ENCODE data around the gene RGS9.

Gene RGS9

DNA sequence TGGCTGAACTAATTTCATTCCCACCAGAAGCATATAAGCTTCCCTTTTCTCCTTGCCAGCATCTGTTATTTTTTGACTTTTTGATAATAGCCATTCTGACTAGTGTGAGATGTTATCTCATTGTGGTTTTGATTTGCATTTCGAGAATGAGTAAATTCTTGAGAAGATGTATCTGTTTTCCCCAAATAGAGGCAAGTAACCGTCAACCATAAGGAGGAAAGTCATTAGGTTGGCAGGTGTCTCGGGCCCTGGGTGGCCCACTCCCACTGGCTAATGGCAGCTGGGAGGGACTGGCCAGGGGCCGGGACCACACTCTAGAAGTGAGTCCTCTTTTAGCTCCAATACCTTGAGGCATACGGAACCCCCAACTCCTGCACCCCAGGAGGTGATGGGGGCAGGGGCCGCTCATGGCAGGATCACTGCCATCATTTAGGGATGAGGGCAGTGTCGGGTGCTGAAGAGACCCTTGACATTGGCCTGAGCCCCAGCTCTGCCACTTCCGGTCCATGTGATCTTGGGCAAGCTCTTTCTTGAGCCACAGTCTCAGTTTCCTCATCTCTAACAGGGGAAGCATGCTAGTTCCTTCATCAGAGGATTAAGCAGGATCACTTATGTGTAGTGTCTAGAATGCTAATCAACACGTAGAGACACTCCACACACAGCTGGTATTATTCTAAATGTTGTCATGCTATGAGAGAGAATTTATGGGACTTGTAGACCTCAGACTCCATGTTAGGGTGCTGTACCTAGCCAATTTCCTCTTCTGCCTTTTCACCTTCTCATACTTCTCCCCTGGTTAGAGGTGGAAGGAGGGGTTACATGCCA is 44.3 kb downstream of the RGS9 start:
- peak in 2 of 3 donors; percentile 32 to 41 for DNase-seq (ENCODE audit: low read depth in 2 of 3, low spot score in 1 of 3)

DNA sequence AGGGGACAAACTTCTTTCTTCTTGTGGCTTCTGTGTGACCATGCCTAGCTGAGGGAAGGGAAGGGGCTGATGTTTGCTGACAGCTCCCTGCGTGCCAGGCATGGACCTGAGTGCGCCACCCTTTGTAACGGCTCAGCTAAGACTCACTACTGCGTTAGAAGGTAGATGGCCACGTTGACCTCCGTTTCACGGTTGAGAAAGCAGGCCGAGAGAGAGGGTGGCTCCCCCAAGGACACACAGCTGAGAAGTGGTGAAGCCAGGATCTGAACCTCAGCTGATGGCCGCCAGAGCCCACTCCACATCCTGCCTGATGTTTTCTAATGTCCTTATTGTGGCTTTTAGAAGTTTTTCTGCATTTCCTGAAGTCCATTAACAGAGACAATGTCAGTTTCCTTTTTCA is 45.1 kb downstream of the RGS9 start:
- DNase-seq (ENCODE audit: low read depth in 2 of 3, low spot score in 1 of 3), result no peak

DNA sequence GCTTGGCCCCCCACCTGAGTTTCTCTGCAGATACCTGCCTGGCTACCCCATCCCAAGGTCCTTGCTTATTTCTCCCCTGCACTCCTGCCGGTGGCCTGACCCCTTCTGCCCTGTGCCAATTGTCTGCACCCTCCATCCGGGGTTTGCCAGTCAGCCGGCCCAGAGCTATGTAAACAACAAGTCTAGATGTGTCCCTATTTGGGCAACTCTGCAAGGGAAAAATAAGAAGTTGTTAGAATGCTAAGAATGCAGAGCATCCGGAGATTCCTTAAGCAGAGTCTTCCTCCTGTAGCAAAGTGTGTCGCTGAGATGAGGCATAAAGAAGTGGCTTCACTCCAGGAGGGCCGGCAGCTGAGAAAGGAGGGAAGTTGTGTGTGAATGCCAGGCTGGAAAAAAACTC is 46.6 kb downstream of the RGS9 start:
- DNase-seq (ENCODE audit: low read depth in 2 of 3, low spot score in 1 of 3), result no peak

DNA sequence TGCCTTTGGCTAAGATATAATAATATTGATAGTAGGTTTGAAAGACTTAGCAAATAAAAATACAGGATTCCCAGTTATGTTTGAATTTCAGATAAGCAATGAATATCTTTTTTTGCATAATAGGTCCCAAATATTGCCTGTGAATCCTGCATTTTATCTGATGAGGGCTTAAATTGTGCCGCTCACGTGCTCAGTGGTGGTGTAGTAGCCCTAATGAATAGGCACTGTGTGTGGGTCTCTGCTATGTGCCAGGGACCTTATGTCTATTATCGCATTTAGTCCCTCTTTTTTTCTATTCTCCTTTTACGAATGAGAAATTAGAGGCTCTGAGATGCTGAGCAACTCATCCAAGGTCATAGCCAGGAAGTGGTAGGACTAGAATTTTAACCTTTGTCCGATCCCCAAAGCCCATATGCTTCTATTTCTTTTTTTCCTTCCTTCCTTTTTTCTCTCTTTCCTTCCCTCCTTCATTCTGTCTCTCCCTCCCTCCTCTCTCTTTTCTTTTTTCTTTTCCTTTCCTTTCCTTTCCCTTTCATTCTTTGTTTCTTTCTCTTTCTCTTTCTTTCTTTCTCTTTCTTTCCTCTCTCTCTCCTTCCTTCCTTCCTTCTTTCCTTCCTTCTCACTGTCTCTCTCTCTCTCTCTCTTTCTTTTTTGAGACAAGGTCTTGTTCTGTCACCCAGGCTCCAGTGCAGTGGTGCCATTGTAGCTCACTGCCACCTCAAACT is 47.2 kb downstream of the RGS9 start:
- no peak for DNase-seq (ENCODE audit: low read depth in 2 of 3, low spot score in 1 of 3)

DNA sequence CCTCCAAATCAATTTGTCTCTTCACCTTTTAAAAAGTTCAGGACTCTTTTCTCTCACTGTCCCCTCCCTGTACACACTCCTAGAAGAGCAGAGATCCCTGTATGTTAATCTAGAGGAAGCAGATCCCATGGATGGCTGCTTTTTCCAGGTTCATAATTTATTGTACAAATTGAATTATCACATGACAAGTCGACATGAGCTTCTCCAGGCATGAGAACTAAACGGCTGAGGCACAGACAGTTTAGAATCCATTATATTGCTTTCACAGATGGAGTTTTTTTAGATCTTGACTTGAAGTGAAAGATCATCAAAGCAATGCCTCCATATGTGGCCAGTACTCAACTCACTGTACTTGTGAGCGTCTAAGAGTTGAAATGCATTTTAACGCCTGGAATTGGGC is 47.9 kb downstream of the RGS9 start:
- DNase-seq (ENCODE audit: low read depth in 2 of 3, low spot score in 1 of 3), result no peak

DNA sequence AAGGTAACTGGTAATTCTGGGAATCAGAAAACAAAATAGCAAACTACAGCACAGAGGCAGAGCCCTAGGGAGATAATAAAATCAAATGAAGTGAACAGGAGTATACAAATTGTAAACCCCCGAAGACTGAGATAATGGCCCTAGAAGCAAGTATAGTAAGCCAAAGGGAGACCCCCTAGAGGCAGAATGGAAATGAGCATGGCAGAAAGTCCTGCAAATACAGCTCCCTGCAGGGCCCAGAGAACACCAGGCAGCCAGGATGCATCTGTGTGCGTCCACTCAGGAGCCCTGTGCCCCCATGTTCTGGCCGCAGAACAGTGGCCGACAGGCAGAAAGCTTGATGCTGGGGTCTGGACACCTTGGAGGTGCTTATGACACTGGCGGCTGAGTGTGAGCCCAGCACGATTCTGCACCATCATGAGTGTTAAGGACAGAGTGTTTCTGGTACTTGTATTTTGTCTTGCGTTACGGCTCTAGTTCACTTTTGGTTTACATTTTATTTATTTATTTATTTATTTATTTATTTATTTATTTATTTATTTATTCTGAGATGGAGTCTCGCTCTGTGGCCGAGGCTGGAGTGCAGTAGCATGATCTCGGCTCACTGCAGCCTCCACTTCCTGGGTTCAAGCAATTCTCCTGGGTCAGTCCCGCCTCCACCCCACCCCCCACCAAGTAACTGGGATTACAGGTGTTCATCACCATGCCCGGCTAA is 48.7 kb downstream of the RGS9 start:
- DNase-seq (ENCODE audit: low read depth in 2 of 3, low spot score in 1 of 3), result no peak

DNA sequence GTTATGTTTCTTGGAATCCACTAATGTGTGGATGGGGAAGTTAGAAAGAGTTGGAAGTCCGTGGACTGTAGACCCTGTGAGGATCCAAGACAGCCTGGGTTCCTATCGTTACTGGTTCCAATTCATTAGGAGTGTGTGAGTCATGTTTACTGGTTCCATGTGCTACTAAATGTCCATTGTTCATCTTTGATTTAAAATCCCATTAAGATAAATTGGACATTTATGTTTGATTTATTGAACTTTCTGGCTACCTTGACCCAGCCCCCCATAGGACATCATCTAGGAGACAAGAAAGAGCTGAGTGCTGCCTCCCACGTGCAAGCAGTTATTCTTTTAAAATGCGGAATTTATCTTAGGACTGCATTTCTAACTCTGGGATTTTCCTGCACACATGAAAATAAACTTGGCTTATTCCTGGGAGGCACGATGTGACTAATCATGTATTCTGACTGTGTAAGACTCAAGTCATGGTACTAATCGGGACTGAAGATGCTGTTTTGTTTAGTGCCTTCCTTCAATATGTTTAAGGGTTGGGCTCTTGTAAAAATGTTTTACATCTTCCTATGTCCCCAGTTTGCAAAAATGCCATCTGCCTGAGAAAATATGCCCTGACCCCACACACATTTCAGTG is 53.4 kb downstream of the RGS9 start:
- DNase-seq (ENCODE audit: low read depth in 2 of 3, low spot score in 1 of 3), result no peak

DNA sequence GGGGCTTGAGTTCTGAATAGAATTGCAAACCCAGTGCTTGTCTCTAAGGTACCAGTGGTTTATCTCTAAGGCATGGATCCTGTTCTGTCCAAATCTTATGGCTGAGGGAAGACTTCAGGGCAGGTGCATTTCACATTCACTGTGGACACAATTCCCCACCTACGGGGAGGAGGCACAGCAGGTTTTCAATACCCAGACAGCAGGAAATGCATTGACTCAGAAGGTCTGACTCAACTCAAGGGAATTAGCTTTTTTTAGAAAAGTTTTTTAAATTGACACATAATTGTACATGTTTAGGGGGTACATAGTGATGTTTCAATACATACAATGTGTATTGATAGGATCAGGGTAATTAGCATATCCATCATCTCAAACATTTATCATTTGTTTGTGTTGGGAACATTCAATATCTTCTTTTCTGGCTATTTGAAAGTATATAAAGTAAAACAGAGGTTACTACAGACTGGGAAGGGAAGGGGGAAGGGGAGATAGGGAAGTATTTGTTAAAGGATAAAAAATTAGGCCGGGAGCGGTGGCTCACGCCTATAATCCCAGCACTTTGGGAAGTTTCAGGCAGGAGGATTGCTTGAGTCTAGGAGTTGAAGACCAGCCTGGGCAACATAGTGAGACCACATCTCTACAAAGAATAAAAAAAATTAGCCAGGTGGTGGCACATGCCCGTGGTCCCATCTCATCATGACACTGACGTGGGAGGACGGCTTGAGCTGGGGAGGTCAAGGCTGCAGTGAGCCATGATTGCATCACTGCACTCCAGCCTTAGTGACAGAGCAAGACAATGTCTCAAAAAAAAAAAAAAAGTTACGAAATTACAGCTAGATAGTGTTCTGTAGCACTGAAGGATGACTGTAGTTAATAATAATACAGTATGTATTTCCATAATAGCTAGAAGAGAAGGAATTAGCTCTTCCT is 54.9 kb downstream of the RGS9 start:
- DNase-seq (ENCODE audit: low read depth in 2 of 3, low spot score in 1 of 3), result no peak

DNA sequence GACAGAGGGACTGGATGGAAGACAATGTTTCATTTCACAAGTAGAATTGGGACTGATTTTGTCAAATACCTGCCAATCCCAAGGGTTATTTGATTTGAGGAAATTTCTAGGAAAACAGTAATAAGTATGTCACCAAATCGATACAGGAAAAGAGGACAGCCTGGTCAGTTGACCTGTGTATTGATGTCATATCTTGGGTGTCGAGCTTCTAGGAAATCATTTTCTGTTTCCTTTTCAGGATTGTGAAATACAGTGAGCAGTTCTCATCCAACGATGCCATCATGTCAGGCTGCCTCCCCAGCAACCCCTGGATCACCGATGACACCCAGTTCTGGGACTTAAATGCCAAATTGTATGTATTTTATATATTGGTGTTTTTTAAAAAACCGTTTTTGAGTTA is 56.1 kb downstream of the RGS9 start:
- no peak for DNase-seq (ENCODE audit: low read depth in 2 of 3, low spot score in 1 of 3)

DNA sequence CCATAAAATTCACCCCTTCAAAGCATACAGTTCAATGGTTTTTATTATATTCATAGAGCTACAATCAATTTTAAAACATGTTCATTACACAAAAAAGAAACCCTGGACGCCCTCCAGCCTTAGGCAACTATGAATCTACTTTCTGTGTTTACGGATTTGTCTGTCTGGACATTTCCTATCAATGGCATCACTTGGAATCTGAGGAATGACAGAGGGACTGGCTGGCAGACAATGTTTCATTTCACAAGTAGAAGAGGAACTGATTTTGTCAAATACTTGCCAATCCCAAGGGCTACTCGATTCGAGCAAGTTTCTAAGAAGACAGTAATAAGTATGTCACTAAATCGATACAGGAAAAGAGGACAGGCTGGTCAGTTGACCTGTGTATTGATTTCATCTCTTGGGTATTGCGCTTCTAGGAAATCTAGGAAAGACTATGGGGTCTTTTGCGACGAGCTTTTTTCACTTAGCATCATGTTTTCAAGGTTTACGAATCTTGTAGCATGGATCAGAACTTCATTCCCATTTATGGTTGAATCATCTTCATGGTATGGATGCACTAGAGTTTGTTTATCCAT is 56.6 kb downstream of the RGS9 start:
- DNase-seq (ENCODE audit: low read depth in 2 of 3, low spot score in 1 of 3), result no peak

DNA sequence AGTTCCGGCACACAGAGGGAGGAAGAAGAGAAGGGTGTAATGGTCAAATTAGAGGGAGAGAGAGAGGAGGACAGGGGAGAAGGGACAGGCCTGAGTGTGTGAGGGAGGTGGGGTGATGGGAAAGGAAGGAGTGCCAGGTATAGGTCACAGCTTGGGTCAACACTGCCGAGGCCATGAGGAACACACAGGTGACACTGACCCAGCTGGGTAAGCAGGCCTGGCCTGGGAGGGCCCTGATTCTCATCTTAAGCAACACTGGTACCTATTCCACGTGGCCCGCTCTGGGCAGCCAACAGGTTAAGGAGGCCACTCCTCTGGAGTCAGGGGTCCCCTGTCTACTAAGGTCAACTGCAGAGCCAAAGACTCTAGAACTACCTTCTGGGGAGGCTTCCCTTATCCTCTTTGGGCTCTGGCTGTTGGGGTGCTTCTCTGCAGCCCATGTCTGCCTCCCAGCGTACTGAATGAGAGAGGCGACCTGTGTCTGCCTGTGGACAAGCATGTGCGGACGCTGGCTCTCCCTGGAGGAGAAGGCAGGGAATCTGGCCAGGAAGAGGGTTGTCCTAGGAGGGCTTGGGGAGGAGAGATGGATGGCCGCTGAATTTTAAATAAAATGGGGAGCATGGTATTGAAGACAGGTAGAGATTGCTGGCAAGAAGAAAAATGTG is 57.6 kb downstream of the RGS9 start:
- no peak for DNase-seq (ENCODE audit: low read depth in 2 of 3, low spot score in 1 of 3)

DNA sequence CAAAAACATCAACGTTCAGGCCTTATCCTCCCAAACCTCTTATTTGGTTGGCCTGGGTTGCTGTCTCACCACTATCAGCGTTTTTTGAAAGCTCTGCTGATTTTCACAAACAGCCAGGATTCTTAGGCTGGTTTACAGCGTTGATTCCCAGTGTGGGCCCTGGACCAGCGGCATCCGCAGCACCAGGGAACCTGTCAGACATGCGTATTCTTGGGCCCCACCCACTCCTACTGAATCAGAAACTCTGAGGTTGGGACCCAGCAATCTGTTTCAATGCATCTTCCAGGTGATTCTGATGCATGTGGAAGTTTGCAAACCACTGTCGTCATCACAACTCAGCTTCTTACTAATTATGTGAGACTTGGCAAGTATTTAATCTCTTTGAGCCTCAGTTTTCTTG is 58.5 kb downstream of the RGS9 start:
- no peak for DNase-seq (ENCODE audit: low read depth in 2 of 3, low spot score in 1 of 3)

DNA sequence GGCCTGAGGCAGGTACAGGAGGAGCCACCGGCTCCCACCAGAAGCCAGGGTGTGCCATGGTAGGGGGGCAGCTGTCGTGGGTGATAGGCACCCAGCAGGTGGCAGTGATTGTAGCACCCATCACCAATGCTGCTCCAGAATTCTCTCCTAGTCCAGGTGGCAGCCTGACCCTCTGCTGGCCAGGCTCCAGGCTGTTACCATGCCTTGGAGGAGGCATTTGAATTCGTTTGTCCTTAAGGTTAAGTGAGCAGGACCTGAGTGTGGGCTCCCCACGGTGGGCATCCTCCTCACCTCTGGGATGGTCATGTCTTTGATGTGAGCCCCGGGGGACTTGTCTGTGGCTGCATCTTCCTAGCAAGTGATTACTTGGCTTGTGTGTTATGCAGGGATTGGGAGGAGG is 59.4 kb downstream of the RGS9 start:
- no peak for DNase-seq (ENCODE audit: low read depth in 2 of 3, low spot score in 1 of 3)

DNA sequence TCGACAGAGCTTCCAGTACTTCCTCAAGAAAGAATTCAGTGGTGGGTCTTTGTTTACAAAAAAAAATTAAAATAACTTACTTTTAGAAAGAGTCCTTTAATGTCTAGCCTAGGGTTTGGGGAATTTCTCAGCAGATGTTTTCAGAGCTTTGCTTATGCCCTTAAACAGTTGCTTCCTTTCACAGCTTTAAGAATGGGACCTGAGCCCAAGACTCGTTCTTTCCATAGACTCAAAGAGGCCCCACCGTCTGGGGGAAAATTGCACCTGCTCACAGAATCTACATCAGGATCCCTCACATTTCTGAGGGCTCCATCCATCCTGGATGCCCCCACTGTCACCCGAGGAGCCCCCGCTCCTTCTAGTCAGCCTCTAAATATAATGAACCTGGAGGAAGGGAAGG is 60.0 kb downstream of the RGS9 start:
- no peak for DNase-seq (ENCODE audit: low read depth in 2 of 3, low spot score in 1 of 3)

DNA sequence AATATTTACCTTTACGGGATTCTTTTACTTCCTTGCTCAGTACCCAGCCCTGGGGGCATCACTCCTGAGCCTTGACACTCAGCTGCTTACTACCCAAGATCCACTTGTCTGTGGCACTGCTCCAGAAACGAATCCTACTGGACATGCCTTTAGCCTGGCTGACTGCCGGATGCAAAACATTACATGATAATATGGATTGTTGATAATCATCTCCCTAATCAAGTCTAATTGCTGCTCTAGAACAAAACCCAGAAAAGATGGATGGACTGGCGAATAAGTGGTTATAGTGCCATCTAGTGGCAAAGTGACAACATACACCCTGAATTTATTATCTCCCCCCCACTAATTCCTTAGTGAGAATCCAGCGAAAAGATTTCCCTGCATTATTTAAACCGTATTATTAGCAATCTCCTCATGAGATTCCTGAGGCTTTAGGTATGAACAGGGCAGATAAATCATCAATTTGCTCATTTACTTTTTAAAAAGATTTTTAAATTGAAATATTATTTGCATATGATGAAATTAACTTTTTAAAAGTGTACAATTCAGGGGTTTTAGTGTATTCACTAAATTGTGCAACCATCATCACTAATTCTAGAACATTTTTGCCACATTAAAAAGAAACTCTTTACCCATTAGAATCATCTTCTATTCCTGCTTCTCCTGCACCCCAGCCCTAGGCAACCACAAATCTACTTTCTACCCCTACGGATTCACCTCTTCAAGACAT is 61.6 kb downstream of the RGS9 start:
- no peak for DNase-seq (ENCODE audit: low read depth in 2 of 3, low spot score in 1 of 3)

DNA sequence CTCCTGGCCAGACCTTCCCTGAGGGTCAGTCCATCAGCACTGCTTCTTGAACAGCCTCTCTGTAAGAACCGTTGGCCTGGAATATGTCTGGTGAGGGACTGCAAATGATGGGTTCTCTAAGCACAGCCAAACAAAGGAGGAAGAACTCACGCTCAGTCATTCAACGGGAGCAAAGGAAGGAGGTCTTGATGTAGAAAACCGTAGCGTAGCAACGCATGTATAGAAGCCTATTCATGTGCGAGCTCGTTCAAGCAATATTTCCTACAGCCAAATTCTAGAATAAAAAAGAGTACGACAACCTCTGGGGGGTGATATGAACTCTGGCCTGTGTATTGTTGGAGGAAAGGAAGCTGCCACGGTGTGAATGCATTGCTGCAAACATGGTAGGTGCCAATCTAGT is 64.2 kb downstream of the RGS9 start:
- no peak for DNase-seq (ENCODE audit: low read depth in 2 of 3, low spot score in 1 of 3)

DNA sequence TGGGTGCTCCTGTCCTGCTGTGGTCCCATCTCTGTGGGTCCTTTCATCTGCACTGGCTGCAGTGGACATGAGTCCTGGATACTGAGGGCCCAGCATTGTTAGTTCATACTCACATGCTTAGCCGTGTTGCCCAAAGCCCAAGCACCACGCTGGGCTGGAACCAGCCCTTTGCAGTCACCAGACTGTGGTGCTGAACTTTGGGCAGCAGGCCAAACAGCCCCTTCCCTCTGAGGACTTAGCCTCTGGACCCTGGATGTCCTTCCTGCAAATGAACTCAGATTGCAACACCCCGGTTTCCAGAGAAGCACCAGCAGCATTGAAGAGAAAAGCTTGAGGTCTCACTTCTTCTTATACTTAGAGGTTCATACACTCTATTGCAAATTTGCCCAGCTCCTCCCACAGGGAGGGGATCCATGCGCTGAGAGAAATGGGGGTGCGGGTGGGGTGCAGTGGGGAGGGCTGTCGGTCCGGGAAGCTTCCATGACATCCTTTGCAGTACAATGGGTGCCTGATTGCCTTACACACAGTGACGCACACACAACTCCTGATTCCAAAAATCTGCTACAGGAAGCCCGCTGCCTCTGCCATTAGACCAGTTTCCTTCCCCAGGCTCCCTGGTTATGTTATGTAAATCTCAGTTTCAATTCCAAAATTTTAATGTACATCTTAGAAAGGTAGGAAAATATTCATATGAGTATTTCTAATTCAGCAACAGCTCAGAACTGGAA is 65.8 kb downstream of the RGS9 start:
- DNase-seq (ENCODE audit: low read depth in 2 of 3, low spot score in 1 of 3), result no peak

DNA sequence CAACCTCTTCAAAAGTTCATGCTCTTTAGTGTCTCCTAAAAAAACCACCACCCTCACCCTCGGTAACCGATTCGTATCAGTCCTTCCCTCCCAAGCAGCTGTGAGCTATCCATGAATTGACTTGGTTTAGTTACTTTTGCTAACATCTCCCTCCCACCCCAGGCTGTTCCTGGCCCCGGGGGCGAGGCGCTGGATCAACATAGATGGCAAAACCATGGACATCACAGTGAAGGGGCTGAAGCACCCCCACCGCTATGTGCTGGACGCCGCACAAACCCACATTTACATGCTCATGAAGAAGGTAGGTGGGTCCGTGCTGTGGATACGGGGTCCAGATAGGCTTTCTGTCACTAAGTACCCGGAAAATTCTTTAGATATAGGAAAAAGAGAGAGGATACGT is 66.8 kb downstream of the RGS9 start:
- DNase-seq (ENCODE audit: low read depth in 2 of 3, low spot score in 1 of 3), result no peak
